ENCODE results near the gene DFFB. TPM values are rescaled to one million over a fixed set of nuclear protein-coding genes. Genes with fewer than 3 reads are reported as not detected.

DFFB gene
- total and polyA plus RNA-seq, 2 of the 4 experiments (the other 2 are of a cell fraction), result 6.5 to 7.3 TPM

GRCh38 chr1:3842912-3843311 is 14.4 kb upstream of the DFFB start:
- POLR2A ChIA-PET (ENCODE audit: unreplicated experiment), result no interaction called here
- Histone ChIP-seq H3K4ac (ENCODE audit: low read depth, low read length) (no peak overlapping the region), H3K4me3 (ENCODE audit: insufficient read depth, low read depth, low read length) (no peak overlapping the region), H3K79me1 (ENCODE audit: low read depth in 1 of 2, low read length in 2 of 2) (no peaks in the 10 kb centered on the region; a peak in 1 of 4 replicates), H4K91ac (ENCODE audit: insufficient read depth, low read depth, low read length) (no peak overlapping the region), H3K4me1 (ENCODE audit: control insufficient read depth, insufficient read depth, low read length) (no peaks in the 10 kb centered on the region), H3K9me3 (ENCODE audit: control insufficient read depth, insufficient read depth, low read length) (no peaks in the 10 kb centered on the region), H4K8ac (ENCODE audit: low read depth in 2 of 2, low read length in 2 of 2) (no peak overlapping the region), H3K27ac (ENCODE audit: insufficient read depth, low read length) (no peak overlapping the region), H2BK20ac (ENCODE audit: low read depth, low read length) (no peak overlapping the region), H4K5ac (ENCODE audit: low read depth, low read length) (no peak overlapping the region), H2AK5ac (ENCODE audit: low read depth, low read length) (no peak overlapping the region), H3K14ac (replicated peaks; ENCODE audit: low read depth, low read length) (no peak overlapping the region), H2BK120ac (ENCODE audit: low read depth, low read length) (no peak overlapping the region), H3K4me2 (ENCODE audit: low read depth, low read length) (no peak overlapping the region), H3K56ac (ENCODE audit: extremely low read depth, insufficient read depth, low read length) (no peak overlapping the region), H3K23ac (ENCODE audit: low read depth, low read length) (no peak overlapping the region), H3K9ac (ENCODE audit: low read depth, low read length) (no peak overlapping the region), H3K36me3 (ENCODE audit: control insufficient read depth, insufficient read depth, low read length) (peaks cover 46% of the 10 kb centered on the region), H4K20me1 (ENCODE audit: insufficient read depth, low read length) (no peaks in the 10 kb centered on the region), H3K18ac (ENCODE audit: low read depth, low read length) (no peak overlapping the region), H2BK15ac (ENCODE audit: low read depth, low read length) (no peak overlapping the region), H2AK9ac (replicated peaks; ENCODE audit: low read depth, low read length, poor library complexity) (no peak overlapping the region), H2BK5ac (ENCODE audit: low read depth, low read length, poor library complexity, severe bottlenecking) (no peak overlapping the region), H3K27me3 (ENCODE audit: control insufficient read depth, insufficient read depth, low read length) (no peaks in the 10 kb centered on the region), H3K9me1 (ENCODE audit: insufficient read depth, low read length) (no peaks in the 10 kb centered on the region), H2AFZ (replicated peaks; ENCODE audit: low read length, poor library complexity) (peak overlapping the region; percentile 33)
- intact Hi-C loops (cut with micrococcal nuclease) (no loop called here), in situ Hi-C loops (cut with MboI; ENCODE audit: low sequenced_read_pairs) (no loop called here), dilution Hi-C loops (cut with HindIII; ENCODE audit: low sequenced_read_pairs, unreplicated experiment) (no loop called here)
- TF ChIP-seq, protein P1, sequence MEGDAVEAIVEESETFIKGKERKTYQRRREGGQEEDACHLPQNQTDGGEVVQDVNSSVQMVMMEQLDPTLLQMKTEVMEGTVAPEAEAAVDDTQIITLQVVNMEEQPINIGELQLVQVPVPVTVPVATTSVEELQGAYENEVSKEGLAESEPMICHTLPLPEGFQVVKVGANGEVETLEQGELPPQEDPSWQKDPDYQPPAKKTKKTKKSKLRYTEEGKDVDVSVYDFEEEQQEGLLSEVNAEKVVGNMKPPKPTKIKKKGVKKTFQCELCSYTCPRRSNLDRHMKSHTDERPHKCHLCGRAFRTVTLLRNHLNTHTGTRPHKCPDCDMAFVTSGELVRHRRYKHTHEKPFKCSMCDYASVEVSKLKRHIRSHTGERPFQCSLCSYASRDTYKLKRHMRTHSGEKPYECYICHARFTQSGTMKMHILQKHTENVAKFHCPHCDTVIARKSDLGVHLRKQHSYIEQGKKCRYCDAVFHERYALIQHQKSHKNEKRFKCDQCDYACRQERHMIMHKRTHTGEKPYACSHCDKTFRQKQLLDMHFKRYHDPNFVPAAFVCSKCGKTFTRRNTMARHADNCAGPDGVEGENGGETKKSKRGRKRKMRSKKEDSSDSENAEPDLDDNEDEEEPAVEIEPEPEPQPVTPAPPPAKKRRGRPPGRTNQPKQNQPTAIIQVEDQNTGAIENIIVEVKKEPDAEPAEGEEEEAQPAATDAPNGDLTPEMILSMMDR (conservative IDR thresholded peaks at IDR 0.05; ENCODE audit: low read depth, low read length), result no peak
- no peak for TF ChIP-seq CEBPB (IDR thresholded peaks at IDR 0.05; ENCODE audit: low read depth, low read length)
- no peak for TF ChIP-seq POLR2A (IDR thresholded peaks at IDR 0.05; ENCODE audit: low read depth, low read length)
- TF ChIP-seq MXI1 (IDR thresholded peaks at IDR 0.05; ENCODE audit: borderline replicate concordance, low read depth, low read length), result no peak
- TF ChIP-seq, protein P2, sequence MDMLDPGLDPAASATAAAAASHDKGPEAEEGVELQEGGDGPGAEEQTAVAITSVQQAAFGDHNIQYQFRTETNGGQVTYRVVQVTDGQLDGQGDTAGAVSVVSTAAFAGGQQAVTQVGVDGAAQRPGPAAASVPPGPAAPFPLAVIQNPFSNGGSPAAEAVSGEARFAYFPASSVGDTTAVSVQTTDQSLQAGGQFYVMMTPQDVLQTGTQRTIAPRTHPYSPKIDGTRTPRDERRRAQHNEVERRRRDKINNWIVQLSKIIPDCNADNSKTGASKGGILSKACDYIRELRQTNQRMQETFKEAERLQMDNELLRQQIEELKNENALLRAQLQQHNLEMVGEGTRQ (IDR thresholded peaks at IDR 0.05; ENCODE audit: low read depth, low read length), result no peak
- no peak for TF ChIP-seq NFE2L2 (IDR thresholded peaks at IDR 0.05; ENCODE audit: low read depth, low read length)
- no peak for TF ChIP-seq SMC3 (IDR thresholded peaks at IDR 0.05; ENCODE audit: low read depth, low read length)
- no peak for TF ChIP-seq ELK1 (IDR thresholded peaks at IDR 0.05; ENCODE audit: borderline replicate concordance, low read depth, low read length)
- no peak for TF ChIP-seq RAD21 (IDR thresholded peaks at IDR 0.05; ENCODE audit: low read length)
- no peak for TF ChIP-seq BHLHE40 (IDR thresholded peaks at IDR 0.05; ENCODE audit: low read depth, low read length)
- TF ChIP-seq MAFK (IDR thresholded peaks at IDR 0.05; ENCODE audit: low read depth, low read length), result no peak
- no peak for TF ChIP-seq FOS (IDR thresholded peaks at IDR 0.05; ENCODE audit: low read depth, low read length)
- TF ChIP-seq MAZ (IDR thresholded peaks at IDR 0.05; ENCODE audit: borderline replicate concordance, low read depth, low read length), result no peak
- TF ChIP-seq RFX5 (IDR thresholded peaks at IDR 0.05; ENCODE audit: low read depth, low read length), result no peak
- TF ChIP-seq CHD1 (IDR thresholded peaks at IDR 0.05; ENCODE audit: low read depth, low read length), result no peak
- TF ChIP-seq RCOR1 (IDR thresholded peaks at IDR 0.05; ENCODE audit: insufficient replicate concordance, low read length), result no peak
- no TSS peak for BruUV-seq (replicated peaks)
- CTCF ChIA-PET, result no interaction called here
- no peak for DNase-seq
- no peak for ATAC-seq (ENCODE audit: low read depth)
- no CpG with 5 or more reads among the region's 9 CpGs for WGBS, 2 experiments (ENCODE audit: extremely low coverage in 2 of 2, insufficient read length in 1 of 2)
